Measurements from ENCODE around the gene PLEKHA7. TPM values are rescaled to one million over a fixed set of nuclear protein-coding genes. Genes with fewer than 3 reads are reported as not detected.

PLEKHA7 gene
- total and polyA plus RNA-seq, 2 of the 13 experiments (the other 11 are each of a cell fraction or from before 2014, with no cell fraction given) = 17.5 to 18.7 TPM

GRCh38 chr11:17063171-17064002, 49.2 kb upstream of the PLEKHA7 start (continued):
- TF ChIP-seq, protein P1, sequence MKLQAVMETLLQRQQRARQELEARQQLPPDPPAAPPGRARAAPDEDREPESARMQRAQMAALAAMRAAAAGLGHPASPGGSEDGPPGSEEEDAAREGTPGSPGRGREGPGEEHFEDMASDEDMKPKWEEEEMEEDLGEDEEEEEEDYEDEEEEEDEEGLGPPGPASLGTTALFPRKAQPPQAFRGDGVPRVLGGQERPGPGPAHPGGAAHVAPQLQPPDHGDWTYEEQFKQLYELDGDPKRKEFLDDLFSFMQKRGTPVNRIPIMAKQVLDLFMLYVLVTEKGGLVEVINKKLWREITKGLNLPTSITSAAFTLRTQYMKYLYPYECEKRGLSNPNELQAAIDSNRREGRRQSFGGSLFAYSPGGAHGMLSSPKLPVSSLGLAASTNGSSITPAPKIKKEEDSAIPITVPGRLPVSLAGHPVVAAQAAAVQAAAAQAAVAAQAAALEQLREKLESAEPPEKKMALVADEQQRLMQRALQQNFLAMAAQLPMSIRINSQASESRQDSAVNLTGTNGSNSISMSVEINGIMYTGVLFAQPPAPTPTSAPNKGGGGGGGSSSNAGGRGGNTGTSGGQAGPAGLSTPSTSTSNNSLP (IDR thresholded peaks at IDR 0.05; ENCODE audit: low read depth, low read length) = no peak
- TF ChIP-seq ISL2 (CRISPR knock-in tag; IDR thresholded peaks at IDR 0.05) (peak; percentile 29; the same call in 1 of the 2 replicates), GFI1 (CRISPR knock-in tag; IDR thresholded peaks at IDR 0.05; ENCODE audit: borderline replicate concordance) (no peak), ZNF839 (CRISPR knock-in tag; IDR thresholded peaks at IDR 0.05; ENCODE audit: borderline replicate concordance) (0 out of 2 replicates have a peak, but pooled peaks have one; percentile 31), TAF1 (CRISPR knock-in tag; IDR thresholded peaks at IDR 0.05) (no peak), WIZ (CRISPR knock-in tag; IDR thresholded peaks at IDR 0.05) (no peak), MED1 (CRISPR knock-in tag; IDR thresholded peaks at IDR 0.05) (peak; percentile 33; the same call in 1 of the 2 replicates), ZNF614 (CRISPR knock-in tag; IDR thresholded peaks at IDR 0.05; ENCODE audit: borderline replicate concordance) (no peak), ZNF558 (CRISPR knock-in tag; IDR thresholded peaks at IDR 0.05; ENCODE audit: borderline replicate concordance) (no peak), ZNF766 (CRISPR knock-in tag; IDR thresholded peaks at IDR 0.05; ENCODE audit: borderline replicate concordance) (no peak), POLR2AphosphoS2 (IDR thresholded peaks at IDR 0.05; ENCODE audit: low read depth, low read length) (no peak), NFE2L1 (CRISPR knock-in tag; IDR thresholded peaks at IDR 0.05; ENCODE audit: borderline replicate concordance) (no peak), SALL1 (CRISPR knock-in tag; IDR thresholded peaks at IDR 0.05) (peak; percentile 46; the same call in 1 of the 2 replicates), PHF20 (CRISPR knock-in tag; IDR thresholded peaks at IDR 0.05) (no peak), TFDP1 (CRISPR knock-in tag; IDR thresholded peaks at IDR 0.05; ENCODE audit: borderline replicate concordance) (no peak), U2AF1 (optimal IDR thresholded peaks at IDR 0.05; ENCODE audit: low read depth, low read length) (no peak)
- TF ChIP-seq, protein P2, sequence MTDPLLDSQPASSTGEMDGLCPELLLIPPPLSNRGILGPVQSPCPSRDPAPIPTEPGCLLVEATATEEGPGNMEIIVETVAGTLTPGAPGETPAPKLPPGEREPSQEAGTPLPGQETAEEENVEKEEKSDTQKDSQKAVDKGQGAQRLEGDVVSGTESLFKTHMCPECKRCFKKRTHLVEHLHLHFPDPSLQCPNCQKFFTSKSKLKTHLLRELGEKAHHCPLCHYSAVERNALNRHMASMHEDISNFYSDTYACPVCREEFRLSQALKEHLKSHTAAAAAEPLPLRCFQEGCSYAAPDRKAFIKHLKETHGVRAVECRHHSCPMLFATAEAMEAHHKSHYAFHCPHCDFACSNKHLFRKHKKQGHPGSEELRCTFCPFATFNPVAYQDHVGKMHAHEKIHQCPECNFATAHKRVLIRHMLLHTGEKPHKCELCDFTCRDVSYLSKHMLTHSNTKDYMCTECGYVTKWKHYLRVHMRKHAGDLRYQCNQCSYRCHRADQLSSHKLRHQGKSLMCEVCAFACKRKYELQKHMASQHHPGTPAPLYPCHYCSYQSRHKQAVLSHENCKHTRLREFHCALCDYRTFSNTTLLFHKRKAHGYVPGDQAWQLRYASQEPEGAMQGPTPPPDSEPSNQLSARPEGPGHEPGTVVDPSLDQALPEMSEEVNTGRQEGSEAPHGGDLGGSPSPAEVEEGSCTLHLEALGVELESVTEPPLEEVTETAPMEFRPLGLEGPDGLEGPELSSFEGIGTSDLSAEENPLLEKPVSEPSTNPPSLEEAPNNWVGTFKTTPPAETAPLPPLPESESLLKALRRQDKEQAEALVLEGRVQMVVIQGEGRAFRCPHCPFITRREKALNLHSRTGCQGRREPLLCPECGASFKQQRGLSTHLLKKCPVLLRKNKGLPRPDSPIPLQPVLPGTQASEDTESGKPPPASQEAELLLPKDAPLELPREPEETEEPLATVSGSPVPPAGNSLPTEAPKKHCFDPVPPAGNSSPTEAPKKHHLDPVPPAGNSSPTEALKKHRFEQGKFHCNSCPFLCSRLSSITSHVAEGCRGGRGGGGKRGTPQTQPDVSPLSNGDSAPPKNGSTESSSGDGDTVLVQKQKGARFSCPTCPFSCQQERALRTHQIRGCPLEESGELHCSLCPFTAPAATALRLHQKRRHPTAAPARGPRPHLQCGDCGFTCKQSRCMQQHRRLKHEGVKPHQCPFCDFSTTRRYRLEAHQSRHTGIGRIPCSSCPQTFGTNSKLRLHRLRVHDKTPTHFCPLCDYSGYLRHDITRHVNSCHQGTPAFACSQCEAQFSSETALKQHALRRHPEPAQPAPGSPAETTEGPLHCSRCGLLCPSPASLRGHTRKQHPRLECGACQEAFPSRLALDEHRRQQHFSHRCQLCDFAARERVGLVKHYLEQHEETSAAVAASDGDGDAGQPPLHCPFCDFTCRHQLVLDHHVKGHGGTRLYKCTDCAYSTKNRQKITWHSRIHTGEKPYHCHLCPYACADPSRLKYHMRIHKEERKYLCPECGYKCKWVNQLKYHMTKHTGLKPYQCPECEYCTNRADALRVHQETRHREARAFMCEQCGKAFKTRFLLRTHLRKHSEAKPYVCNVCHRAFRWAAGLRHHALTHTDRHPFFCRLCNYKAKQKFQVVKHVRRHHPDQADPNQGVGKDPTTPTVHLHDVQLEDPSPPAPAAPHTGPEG (CRISPR knock-in tag; IDR thresholded peaks at IDR 0.05) = no peak
- TF ChIP-seq, protein P3, sequence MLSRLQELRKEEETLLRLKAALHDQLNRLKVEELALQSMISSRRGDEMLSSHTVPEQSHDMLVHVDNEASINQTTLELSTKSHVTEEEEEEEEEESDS (CRISPR knock-in tag; IDR thresholded peaks at IDR 0.05; ENCODE audit: borderline replicate concordance) = no peak
- TF ChIP-seq, protein P4, sequence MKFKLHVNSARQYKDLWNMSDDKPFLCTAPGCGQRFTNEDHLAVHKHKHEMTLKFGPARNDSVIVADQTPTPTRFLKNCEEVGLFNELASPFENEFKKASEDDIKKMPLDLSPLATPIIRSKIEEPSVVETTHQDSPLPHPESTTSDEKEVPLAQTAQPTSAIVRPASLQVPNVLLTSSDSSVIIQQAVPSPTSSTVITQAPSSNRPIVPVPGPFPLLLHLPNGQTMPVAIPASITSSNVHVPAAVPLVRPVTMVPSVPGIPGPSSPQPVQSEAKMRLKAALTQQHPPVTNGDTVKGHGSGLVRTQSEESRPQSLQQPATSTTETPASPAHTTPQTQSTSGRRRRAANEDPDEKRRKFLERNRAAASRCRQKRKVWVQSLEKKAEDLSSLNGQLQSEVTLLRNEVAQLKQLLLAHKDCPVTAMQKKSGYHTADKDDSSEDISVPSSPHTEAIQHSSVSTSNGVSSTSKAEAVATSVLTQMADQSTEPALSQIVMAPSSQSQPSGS (CRISPR knock-in tag; IDR thresholded peaks at IDR 0.05) = no peak; the same call in 1 of the 2 replicates
